Measurements from ENCODE around the gene MDFIC.

GRCh38 chr7:115015619-115016018 lies 93.7 kb downstream of the MDFIC start:
- TF ChIP-seq POLR2A (IDR thresholded peaks at IDR 0.05; ENCODE audit: low read length), result no peak
- no peak for TF ChIP-seq GATA1 (IDR thresholded peaks at IDR 0.05; ENCODE audit: low read depth, low read length)
